ENCODE measurements around the gene ZNF236.
"Not testable (repeated sequence)": the region's sequence is repeated elsewhere in the genome, so short reads cannot be mapped to it uniquely, and the experiment has no call there.

DNA sequence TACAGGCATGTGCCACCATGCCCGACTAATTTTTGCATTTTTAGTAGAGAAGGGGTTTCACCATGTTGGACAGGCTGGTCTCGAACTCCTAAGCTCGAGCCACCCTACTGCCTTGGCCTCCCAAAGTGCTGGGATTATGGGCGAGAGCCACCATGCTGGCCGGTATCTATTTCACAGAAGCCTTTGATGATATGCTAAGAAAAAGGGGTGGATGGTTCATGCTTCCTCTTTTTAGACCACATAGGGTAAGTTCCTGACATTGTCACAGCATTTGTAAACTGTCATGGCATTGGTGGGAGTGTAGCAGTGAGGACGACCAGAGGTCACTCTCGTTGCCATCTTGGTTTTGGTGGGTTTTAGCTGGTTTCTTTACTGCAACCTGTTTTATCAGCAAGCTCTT lies 10.8 kb upstream of the ZNF236 start:
- not testable (repeated sequence) for TF ChIP-seq EZH2 (IDR thresholded peaks at IDR 0.05; ENCODE audit: borderline replicate concordance, low read depth, low read length, poor library complexity, severe bottlenecking); CTCF (conservative IDR thresholded peaks at IDR 0.05; ENCODE audit: low read depth, low read length)

All from A673 (cell line).